OCI-LY3 (cell line): ENCODE results near the gene IWS1.

Experiments used
- H2AFZ ChIP-seq: fragments of 200-600, 300-600 bp; shearing (Covaris generic); 2 replicates; pipeline ENCODE4 v1.6.0; 2014; ENCODE audit warnings: antibody characterized with exemption, low read depth, low read length
- H3K27ac ChIP-seq: fragments of 200-600, 300-600 bp; sonication (generic); 2 replicates; pipeline ENCODE4 v1.5.1; 2014; ENCODE audit warnings: mild to moderate bottlenecking, low read length, moderate library complexity, mixed read lengths
- H3K27me3 ChIP-seq: fragments of 200-600, 300-600 bp; sonication (generic); 2 replicates; pipeline ENCODE4 v1.6.1; 2014; ENCODE audit warnings: low read depth, low read length, mixed read lengths
- H3K36me3 ChIP-seq: fragments of 200-600, 300-600 bp; sonication (generic); replicated peaks from 2 replicates; pipeline ENCODE3; 2014; ENCODE audit warnings: low read depth, low read length, mixed read lengths
- H3K4me1 ChIP-seq: fragments of 300-600, 200-600 bp; sonication (generic); 2 replicates; pipeline ENCODE4 v1.6.1; 2014; ENCODE audit warnings: low read length, mixed read lengths
- H3K4me2 ChIP-seq: fragments of 200-600, 300-600 bp; sonication (generic); 2 replicates; pipeline ENCODE4 v1.6.1; 2014; ENCODE audit warnings: low read length, mixed read lengths
- H3K4me3 ChIP-seq: fragments of 300-600, 200-600 bp; sonication (generic); 2 replicates; pipeline ENCODE4 v1.5.1; 2014; ENCODE audit warnings: antibody characterized with exemption, mild to moderate bottlenecking, low read length, moderate library complexity
- H3K79me2 ChIP-seq: fragments of 300-600, 200-600 bp; shearing (Covaris generic); 2 replicates; pipeline ENCODE4 v1.6.1; 2014; ENCODE audit warnings: mild to moderate bottlenecking, low read length, mixed read lengths
- H3K9ac ChIP-seq: fragments of 300-600, 200-600 bp; shearing (Covaris generic); 2 replicates; pipeline ENCODE4 v1.6.0; 2014; ENCODE audit warnings: mild to moderate bottlenecking, low read length, moderate library complexity
- H3K9me3 ChIP-seq: fragments of 200-600, 300-600 bp; shearing (Covaris generic); 2 replicates; pipeline ENCODE4 v1.6.1; 2014; ENCODE audit warnings: low read length, mixed read lengths; ENCODE audit not compliant: insufficient read depth
- H4K20me1 ChIP-seq: fragments of 200-600, 300-600 bp; sonication (generic); 2 replicates; pipeline ENCODE4 v1.6.1; 2016; ENCODE audit warnings: low read length, mixed read lengths; ENCODE audit not compliant: insufficient read depth
- CTCF ChIP-seq: fragments of 200-600, 300-600 bp; sonication (generic); IDR thresholded peaks from 2 replicates; pipeline ENCODE4 v1.5.1; 2014; ENCODE audit warnings: antibody characterized with exemption, low read length, low read depth
- EZH2phosphoT487 ChIP-seq: fragments of 200-600 bp; shearing (Covaris generic); IDR thresholded peaks from 2 replicates; pipeline ENCODE4 v1.6.1; 2018; ENCODE audit warnings: antibody characterized with exemption, mixed run types, low read depth

The IWS1 gene

DNA sequence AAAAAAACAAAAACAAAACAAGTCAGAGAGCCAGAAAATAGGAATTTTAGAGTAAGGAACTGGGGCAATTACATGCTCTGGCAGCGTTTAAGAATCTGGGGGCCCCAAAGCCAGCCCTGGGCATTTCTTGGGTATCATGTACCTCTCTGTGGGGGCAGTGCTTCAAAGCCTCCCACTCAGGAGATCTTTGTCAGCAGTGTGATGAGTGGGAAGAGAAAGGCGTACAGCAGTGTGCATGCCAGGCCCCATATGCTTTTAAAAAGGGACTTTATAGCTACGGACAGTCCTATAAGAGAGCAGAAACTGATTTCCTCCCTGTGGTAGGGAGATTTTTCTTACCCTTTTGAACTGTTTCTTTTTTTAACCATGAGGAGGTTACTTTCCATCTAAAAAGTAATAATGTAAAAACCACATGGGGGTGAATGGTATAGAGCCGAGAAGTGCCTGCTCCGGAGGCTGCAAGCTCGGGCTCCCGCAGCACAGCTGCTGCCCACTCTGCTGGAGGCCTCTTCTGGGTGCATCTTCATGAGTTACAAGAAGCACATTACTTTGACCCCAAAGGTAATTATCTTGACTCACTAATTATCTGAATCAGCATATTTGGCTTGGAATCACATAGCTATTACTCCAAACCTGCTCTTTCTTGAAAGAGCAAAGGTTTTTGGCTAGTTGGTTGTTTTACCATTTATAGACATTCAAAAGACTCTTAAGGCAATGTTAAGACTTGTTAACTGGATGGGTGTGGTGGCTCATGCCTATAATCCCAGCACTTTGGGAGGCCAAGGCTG lies 61.6 kb downstream of the IWS1 start:
- Histone ChIP-seq H3K27ac (no peak overlapping the region), H3K4me1 (peaks cover 8% of the 10 kb centered on the region), H3K9me3 (no peaks in the 10 kb centered on the region), H4K20me1 (no peaks in the 10 kb centered on the region), H3K9ac (no peak overlapping the region), H3K4me3 (no peak overlapping the region), H2AFZ (no peak overlapping the region), H3K4me2 (no peak overlapping the region), H3K79me2 (no peaks in the 10 kb centered on the region), H3K36me3 (peaks cover 20% of the 10 kb centered on the region), H3K27me3 (no peaks in the 10 kb centered on the region)
- no peak for TF ChIP-seq CTCF

- Histone ChIP-seq H4K20me1 (no peaks in the 10 kb centered on the region), H3K36me3 (peaks cover 11% of the 10 kb centered on the region), H3K4me2 (no peak overlapping the region), H3K27me3 (no peaks in the 10 kb centered on the region), H3K4me1 (peaks cover 8% of the 10 kb centered on the region), H3K9me3 (no peaks in the 10 kb centered on the region), H2AFZ (no peak overlapping the region), H3K27ac (no peak overlapping the region), H3K79me2 (no peaks in the 10 kb centered on the region), H3K9ac (no peak overlapping the region), H3K4me3 (no peak overlapping the region)
- no peak for TF ChIP-seq EZH2phosphoT487
- TF ChIP-seq CTCF: no peak
These were observed 62.9 kb downstream of the IWS1 start for GRCh38 chr2:127463155-127463991.

- Histone ChIP-seq H3K79me2 (no peaks in the 10 kb centered on the region), H3K4me1 (peaks cover 11% of the 10 kb centered on the region), H3K36me3 (peaks cover 5% of the 10 kb centered on the region), H3K4me3 (no peak overlapping the region), H4K20me1 (no peaks in the 10 kb centered on the region), H3K27ac (no peak overlapping the region), H2AFZ (no peak overlapping the region), H3K27me3 (no peaks in the 10 kb centered on the region), H3K9ac (no peak overlapping the region), H3K4me2 (no peak overlapping the region), H3K9me3 (no peaks in the 10 kb centered on the region)
- no peak for TF ChIP-seq EZH2phosphoT487
- TF ChIP-seq CTCF: no peak
These were observed 63.8 kb downstream of the IWS1 start for GRCh38 chr2:127462461-127462860.

DNA sequence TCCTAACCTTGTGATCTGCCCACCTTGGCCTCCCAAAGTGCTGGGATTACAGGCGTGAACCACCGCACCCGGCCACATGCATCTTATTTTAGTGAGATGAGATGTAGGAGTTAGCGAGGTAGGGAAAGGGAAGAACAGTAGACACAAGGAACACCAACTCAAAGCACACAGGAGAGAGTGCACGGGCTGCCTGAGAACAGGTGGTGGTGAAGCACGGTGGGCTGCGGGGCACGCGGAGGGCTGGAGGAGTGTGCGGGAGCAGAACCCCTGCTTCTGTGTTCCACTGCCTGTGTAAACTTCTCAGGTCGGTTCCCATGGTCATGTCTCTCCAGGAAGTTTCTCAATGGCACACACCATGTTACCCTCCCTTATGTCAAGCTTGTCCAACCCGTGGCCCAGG lies 69.3 kb downstream of the IWS1 start:
- Histone ChIP-seq H3K9ac (no peak overlapping the region), H3K27ac (no peak overlapping the region), H3K36me3 (peaks cover 5% of the 10 kb centered on the region), H3K4me2 (no peak overlapping the region), H3K79me2 (no peaks in the 10 kb centered on the region), H4K20me1 (no peaks in the 10 kb centered on the region), H2AFZ (no peak overlapping the region), H3K4me1 (0 out of 2 replicates have a peak, but pooled peaks cover 3% of the 10 kb centered on the region), H3K4me3 (no peak overlapping the region), H3K9me3 (no peaks in the 10 kb centered on the region), H3K27me3 (no peaks in the 10 kb centered on the region)
- TF ChIP-seq EZH2phosphoT487 (no peak), CTCF (no peak)
